SJCRH30 (cell line): ENCODE measurements around the gene TENT4B. TPM values are rescaled to one million over a fixed set of nuclear protein-coding genes. Genes with fewer than 3 reads are reported as not detected.

Source experiments
- DNase-seq, 2 experiments: peaks; one replicate each; pipeline ENCODE4 v3.0.0-alpha.2; 2015 to 2020
- H3K27ac ChIP-seq: fragments of 250-450 bp; sonication (Bioruptor Pico); 2 replicates; pipeline ENCODE4 v1.5.1; 2020; ENCODE audit warnings: mild to moderate bottlenecking, moderate library complexity
- H3K27me3 ChIP-seq: fragments of 250-450 bp; sonication (Bioruptor Pico); 2 replicates; pipeline ENCODE4 v1.5.1; 2020; ENCODE audit warnings: mild to moderate bottlenecking, moderate library complexity
- H3K36me3 ChIP-seq: fragments of 250-450 bp; sonication (Bioruptor Pico); 2 replicates; pipeline ENCODE4 v1.5.1; 2020; ENCODE audit warnings: mild to moderate bottlenecking, moderate library complexity
- H3K4me1 ChIP-seq: fragments of 250-450 bp; sonication (Bioruptor Pico); 2 replicates; pipeline ENCODE4 v1.5.1; 2020; ENCODE audit warnings: mild to moderate bottlenecking, moderate library complexity
- H3K4me3 ChIP-seq: fragments of 250-450 bp; sonication (Bioruptor Pico); 2 replicates; pipeline ENCODE4 v1.5.1; 2020; ENCODE audit warnings: mild to moderate bottlenecking, moderate library complexity
- H3K9me3 ChIP-seq: fragments of 250-450 bp; sonication (Bioruptor Pico); replicated peaks from 2 replicates; pipeline ENCODE4 v1.5.1; 2020; ENCODE audit warnings: mild to moderate bottlenecking, moderate library complexity
- total RNA-seq: library from RNA; depleted of rRNA; stranded (reverse); fragments of >200 nt; shearing (Covaris generic); gene quantifications from 2 replicates; pipeline ENCODE4 v1.2.3, GENCODE V29; 2014

TENT4B gene
- total RNA-seq, 1 experiment from 2014 or later: 12.4 TPM

GRCh38 chr16:50198802-50199403 lies 45.8 kb downstream of the TENT4B start:
- DNase-seq: no peak
- Histone ChIP-seq H3K4me3 (no peak overlapping the region), H3K9me3 (no peaks in the 10 kb centered on the region), H3K36me3 (no peaks in the 10 kb centered on the region), H3K27me3 (no peaks in the 10 kb centered on the region), H3K4me1 (peaks cover 19% of the 10 kb centered on the region), H3K27ac (no peak overlapping the region)

- H3K27ac ChIP-seq: no peak overlapping the region
- H3K36me3 ChIP-seq: no peaks in the 10 kb centered on the region
- H3K27me3 ChIP-seq: no peaks in the 10 kb centered on the region
- peaks cover 22% of the 10 kb centered on the region for H3K4me1 ChIP-seq
- DNase-seq: no peak
- H3K9me3 ChIP-seq: no peaks in the 10 kb centered on the region
- H3K4me3 ChIP-seq: no peak overlapping the region
These were observed 48.7 kb downstream of the TENT4B start for GRCh38 chr16:50201787-50202186.

DNA sequence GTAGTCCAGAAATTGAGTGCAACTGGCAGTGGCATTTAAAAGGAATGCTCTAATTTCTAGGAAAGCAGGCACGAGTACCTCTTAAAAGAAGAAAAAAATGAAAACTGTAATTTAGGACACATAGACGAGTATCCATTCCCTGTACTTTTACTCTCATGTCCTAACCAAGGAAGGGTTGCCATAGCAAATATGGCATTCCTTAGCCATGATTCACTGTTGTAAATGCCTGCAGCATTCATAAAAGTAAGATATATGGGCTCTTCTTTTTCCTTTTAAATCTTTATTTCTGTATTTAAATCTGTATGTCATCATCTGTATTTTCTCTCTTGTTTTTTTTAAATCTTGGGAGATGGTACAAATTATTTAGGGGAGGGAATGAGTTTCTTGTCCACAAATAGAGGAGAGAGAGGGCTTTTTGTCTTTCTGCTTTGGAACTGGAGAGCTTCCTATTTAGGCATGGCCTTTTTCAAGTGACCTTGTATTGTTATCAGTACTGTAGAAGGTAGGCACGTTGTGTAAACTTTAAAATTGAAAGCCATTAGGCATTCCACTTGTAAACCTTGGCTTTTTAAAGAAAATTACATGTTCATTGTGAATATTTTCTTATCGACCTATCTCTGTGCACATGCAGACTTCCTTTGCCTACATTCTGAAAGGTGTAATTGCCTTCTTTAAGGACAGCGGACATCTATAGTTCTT lies 50.0 kb downstream of the TENT4B start:
- H3K27ac ChIP-seq: peak overlapping the region; percentile 9
- H3K27me3 ChIP-seq: no peaks in the 10 kb centered on the region
- H3K4me3 ChIP-seq: no peak overlapping the region
- H3K36me3 ChIP-seq: no peaks in the 10 kb centered on the region
- DNase-seq: peak; percentile 15 to 52
- H3K9me3 ChIP-seq: no peaks in the 10 kb centered on the region
- peaks cover 24% of the 10 kb centered on the region for H3K4me1 ChIP-seq

DNA sequence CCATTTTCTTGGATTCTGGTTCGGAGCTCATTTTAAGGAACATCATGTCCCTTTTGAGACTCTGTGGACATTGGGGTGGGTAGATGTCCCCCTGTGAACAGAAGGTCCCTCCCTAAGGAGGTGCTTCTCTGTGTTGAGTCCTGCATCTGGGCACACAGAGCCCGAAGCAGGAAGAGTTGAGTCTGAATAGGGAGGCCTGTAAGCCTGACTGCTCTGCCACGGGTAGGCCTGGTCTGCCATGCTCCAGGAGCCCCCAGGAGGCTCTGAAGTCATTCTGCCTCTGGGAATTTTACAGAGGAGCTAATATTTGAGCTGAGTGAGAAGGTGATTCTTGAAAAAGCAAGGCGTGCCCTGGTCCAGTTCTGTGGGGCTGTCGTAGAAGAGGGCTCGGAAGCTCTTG lies 50.6 kb downstream of the TENT4B start:
- no peak overlapping the region for H3K4me3 ChIP-seq
- no peaks in the 10 kb centered on the region for H3K9me3 ChIP-seq
- no peak for DNase-seq
- no peaks in the 10 kb centered on the region for H3K36me3 ChIP-seq
- peaks cover 30% of the 10 kb centered on the region for H3K4me1 ChIP-seq
- H3K27ac ChIP-seq: no peak overlapping the region
- no peaks in the 10 kb centered on the region for H3K27me3 ChIP-seq

DNA sequence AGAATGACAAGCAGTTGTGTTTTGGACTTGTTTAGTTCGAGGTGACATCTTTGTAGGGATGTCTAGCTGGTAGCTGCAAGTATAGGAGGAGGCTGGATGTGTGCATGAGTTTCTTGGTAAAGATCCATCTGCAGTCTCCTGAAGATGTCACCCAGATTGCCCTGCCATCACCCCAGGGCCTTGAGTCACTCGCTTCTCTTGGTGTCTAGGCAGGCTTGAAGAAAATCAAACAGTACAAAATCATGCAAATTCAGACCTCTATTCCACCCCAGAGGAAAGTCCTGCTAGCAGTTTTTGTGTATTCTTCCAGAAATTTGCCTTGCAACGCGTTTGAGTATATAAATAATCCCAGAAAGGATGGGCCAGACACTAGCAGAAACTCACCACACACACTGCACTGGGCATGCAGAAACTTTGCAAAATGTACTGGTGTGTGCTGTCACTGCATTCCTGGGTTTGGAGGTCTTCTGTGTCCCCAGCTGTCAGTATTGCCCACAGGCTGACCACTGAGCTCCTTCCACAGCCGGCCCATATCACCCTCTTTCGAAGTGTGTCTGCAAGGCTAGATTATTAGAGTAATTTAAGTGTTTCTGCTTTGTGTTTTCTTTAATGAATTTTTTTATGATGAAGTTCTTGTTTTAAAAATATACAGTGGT lies 51.5 kb downstream of the TENT4B start:
- Histone ChIP-seq H3K4me1 (peaks cover 37% of the 10 kb centered on the region), H3K27ac (no peak overlapping the region), H3K27me3 (no peaks in the 10 kb centered on the region), H3K9me3 (no peaks in the 10 kb centered on the region), H3K4me3 (no peak overlapping the region), H3K36me3 (no peaks in the 10 kb centered on the region)
- peak; percentile 53 to 59 for DNase-seq

DNA sequence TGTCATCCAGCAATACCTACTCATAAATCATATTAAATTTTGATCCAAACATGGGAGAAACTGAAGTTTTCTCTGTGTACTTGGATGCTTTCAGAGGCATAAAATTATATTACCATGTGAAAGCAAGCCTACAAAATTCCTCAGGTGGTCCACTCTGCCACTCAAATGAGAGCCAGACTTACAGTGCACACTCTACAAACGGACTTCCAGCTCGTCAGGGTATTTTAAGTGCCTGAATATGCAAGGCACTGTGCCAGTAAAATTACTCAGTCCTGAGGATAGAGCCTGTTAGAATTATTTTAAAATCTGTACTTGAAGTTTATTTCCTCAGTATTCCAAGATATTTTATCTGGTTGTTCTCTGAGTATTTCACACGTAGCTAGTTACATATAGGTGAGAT lies 54.5 kb downstream of the TENT4B start:
- Histone ChIP-seq H3K4me1 (peaks cover 38% of the 10 kb centered on the region), H3K27me3 (no peaks in the 10 kb centered on the region), H3K9me3 (no peaks in the 10 kb centered on the region), H3K36me3 (peaks cover 2% of the 10 kb centered on the region; the same call in 1 of the 2 replicates), H3K4me3 (no peak overlapping the region), H3K27ac (no peak overlapping the region)
- DNase-seq: no peak

DNA sequence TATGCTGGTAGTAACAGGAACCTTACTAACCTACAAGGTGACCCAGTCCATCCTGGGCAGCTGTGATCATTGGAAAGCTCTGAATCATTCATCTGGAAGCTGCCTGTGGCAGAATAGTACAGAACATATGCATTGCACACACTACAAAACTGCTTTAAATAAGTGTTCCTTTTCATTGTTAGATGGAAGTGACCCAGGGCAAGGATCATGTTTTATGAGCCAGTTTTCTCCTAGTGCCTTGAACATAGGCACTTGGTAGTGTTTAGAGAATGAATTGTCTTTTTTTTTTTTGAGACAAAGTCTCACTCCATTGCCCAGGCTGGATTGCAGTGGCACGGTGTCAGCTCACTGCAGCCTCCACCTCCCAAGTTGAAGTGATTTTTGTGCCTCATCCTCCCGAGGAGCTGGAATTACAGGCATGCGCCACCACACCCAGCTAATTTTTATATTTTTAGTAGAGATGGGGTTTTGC lies 55.4 kb downstream of the TENT4B start:
- peak in 1 of 2 experiments; percentile 15 for DNase-seq
- peaks cover 31% of the 10 kb centered on the region for H3K4me1 ChIP-seq
- no peak overlapping the region for H3K27ac ChIP-seq

DNA sequence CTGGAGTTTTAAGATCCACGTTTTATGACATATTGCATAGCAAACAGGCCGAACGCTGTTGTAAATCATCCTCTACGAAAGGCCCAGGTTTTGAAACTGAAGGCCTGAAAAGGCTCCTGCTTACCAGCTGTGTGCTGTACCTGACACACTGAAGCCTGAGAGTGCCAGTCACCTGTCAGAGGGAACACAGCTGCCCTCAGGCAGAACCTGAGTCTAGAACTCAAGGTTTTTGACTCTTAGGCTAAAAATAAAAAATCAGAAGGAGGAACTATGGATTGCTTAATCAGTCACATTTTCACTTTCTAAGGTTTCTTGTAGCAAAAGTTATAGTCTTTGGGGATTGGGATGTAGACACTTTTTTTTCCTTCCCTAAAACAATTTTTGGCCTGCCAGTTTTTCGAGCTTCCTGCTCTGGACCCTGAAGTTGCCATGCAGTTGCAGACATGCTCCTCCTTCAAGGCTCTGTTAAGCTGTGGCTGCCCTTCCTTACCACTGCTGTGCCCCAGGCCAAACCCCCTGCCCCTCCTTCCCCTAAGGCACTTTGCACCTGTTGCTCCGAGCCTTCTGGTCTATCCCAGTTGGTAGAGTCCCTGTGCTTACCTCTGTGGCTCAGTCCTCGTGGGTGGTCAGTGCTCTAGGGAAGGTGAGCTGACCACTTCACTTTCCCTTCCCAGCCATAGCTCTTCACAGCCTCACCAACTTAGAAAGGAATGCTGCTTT lies 56.6 kb downstream of the TENT4B start:
- Histone ChIP-seq H3K27ac (no peak overlapping the region), H3K4me3 (no peak overlapping the region), H3K36me3 (peaks cover 2% of the 10 kb centered on the region), H3K27me3 (no peaks in the 10 kb centered on the region), H3K9me3 (no peaks in the 10 kb centered on the region), H3K4me1 (peaks cover 23% of the 10 kb centered on the region)
- DNase-seq: peak; percentile 61 to 70

More for the DNA sequence above, 55.4 kb downstream of the TENT4B start:
- Histone ChIP-seq H3K9me3 (no peaks in the 10 kb centered on the region), H3K4me3 (no peak overlapping the region), H3K36me3 (peaks cover 2% of the 10 kb centered on the region; the same call in 1 of the 2 replicates), H3K27me3 (no peaks in the 10 kb centered on the region)

DNA sequence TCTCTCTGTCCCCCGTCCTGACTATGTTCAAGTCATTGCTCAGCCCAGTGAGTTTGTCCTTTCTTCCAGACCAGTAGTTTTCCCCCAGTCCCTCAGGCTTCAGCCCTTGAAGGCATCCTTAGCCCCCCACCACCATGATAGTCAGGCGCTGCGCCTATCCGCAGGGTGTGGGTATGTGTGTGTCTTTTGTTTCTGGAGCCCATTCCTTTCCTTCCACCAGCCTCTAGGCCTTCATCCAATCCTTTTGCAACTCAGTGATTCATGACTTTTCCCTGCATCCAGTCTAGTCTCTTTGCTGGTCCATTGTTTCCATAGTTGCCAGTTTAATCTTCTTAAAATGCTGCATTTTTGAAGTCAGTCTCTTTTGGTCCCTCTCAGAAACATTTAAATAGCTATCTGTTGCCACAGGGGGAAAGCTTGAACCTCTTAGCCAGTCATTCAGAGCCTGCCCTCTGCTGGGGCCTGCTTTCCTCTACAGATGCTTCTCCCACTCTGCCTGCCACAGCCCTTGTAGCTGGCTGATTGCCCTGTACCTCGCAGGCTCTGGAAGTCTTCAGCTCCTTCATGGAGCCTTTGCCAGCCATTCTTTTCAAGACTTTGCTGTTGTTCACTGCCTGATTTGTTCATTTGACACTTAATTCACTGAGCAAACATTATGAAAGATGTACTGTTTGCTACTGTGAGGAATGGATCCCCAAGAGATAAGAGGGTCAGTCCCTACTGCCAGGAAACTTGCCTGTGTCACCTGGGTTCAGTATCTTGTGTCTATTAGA lies 57.3 kb downstream of the TENT4B start:
- no peak overlapping the region for H3K27ac ChIP-seq
- no peak overlapping the region for H3K4me3 ChIP-seq
- no peaks in the 10 kb centered on the region for H3K27me3 ChIP-seq
- H3K9me3 ChIP-seq: no peaks in the 10 kb centered on the region
- peak; percentile 70 to 82 for DNase-seq
- peaks cover 2% of the 10 kb centered on the region for H3K36me3 ChIP-seq
- H3K4me1 ChIP-seq: peaks cover 23% of the 10 kb centered on the region

DNA sequence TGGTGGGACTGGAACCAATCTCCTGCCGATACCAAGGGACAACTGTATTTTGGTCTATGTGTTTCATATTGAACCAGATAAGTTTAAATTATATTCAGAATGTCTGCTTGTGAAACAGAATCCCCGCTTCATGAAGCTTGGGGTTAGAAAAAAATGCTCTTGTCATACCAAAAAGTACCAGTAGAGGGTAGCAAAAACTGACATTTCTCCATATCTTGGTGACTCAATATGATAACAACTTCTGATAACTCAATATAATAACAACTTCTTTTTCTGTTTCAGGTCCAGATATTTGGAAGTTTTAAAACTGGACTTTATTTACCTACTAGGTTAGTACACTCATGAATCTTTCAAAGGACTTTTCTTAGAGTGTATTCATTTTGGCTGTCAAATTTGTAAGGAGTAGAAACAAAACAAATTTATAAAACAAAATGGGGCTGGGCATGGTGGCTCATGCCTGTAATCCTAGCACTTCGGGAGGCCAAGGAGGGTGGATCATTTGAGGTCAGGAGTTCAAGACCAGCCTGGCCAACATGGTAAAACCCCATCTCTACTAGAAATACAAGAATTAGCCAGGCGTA lies 60.9 kb downstream of the TENT4B start:
- no peak overlapping the region for H3K4me3 ChIP-seq
- peak in 1 of 2 experiments; percentile 79 for DNase-seq
- no peaks in the 10 kb centered on the region for H3K27me3 ChIP-seq
- H3K27ac ChIP-seq: no peak overlapping the region
- H3K9me3 ChIP-seq: no peaks in the 10 kb centered on the region
- H3K36me3 ChIP-seq: peaks cover 4% of the 10 kb centered on the region
- peaks cover 12% of the 10 kb centered on the region for H3K4me1 ChIP-seq

- H3K9me3 ChIP-seq: no peaks in the 10 kb centered on the region
- no peak overlapping the region for H3K27ac ChIP-seq
- no peaks in the 10 kb centered on the region for H3K4me1 ChIP-seq
- no peak overlapping the region for H3K4me3 ChIP-seq
- peaks cover 4% of the 10 kb centered on the region for H3K36me3 ChIP-seq
- H3K27me3 ChIP-seq: no peaks in the 10 kb centered on the region
- no peak for DNase-seq
These were observed 62.6 kb downstream of the TENT4B start for GRCh38 chr16:50215680-50216079.

GRCh38 chr16:50216231-50216630 lies 63.1 kb downstream of the TENT4B start:
- no peak for DNase-seq
- Histone ChIP-seq H3K27me3 (no peaks in the 10 kb centered on the region), H3K4me1 (no peaks in the 10 kb centered on the region), H3K27ac (no peak overlapping the region), H3K4me3 (no peak overlapping the region), H3K9me3 (no peaks in the 10 kb centered on the region), H3K36me3 (peaks cover 4% of the 10 kb centered on the region)

DNA sequence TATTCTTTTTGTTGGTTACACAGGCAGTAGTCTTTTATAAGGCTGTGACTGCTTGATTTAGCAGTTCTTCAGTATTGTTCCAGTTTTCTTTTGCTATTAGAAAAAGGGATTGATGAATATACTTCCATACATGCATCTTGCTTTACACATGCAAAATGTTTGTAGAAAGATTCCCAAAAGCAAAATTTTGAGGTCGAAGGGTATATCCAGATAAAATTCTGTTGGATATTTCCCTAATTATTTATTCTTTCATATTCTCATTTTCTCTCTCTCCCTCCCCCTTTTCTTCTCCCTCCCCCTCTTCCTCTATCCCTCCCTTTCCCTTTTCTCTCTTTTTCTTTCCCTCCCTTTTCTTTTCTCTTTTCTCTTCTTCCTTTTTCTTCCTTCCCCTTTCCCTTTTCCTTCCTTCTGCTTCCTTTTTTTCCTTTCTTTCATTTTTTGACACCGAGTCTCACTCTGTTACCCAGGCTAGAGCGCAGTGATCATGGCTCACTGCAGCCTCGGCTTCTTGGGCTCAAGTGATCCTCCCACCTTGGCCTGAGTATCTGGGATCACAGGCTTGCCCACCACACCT lies 66.4 kb downstream of the TENT4B start:
- Histone ChIP-seq H3K36me3 (peaks cover 2% of the 10 kb centered on the region; the same call in 1 of the 2 replicates), H3K4me3 (no peak overlapping the region), H3K4me1 (no peaks in the 10 kb centered on the region), H3K27me3 (no peaks in the 10 kb centered on the region), H3K9me3 (no peaks in the 10 kb centered on the region), H3K27ac (no peak overlapping the region)
- DNase-seq: no peak

DNA sequence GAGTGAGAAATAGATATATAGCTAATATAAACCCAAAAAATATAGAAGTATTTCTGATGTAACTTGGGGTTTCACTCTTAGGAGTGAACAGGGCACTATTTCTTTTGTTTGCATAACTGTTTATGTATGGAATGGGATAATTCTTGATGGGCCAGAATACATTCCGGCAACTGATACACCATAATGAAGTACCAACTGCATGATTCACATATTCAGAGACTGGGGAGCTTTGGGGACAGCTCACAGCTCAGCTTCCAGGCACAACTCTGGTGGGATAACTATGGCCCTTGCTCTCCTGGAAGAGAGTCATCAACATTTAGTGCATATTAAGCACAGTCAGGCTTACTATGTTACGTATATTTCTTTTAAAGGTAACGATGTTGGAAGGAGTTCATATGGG lies 71.2 kb downstream of the TENT4B start:
- Histone ChIP-seq H3K27me3 (no peaks in the 10 kb centered on the region), H3K9me3 (no peaks in the 10 kb centered on the region), H3K36me3 (peaks cover 17% of the 10 kb centered on the region), H3K4me3 (no peak overlapping the region), H3K27ac (no peak overlapping the region), H3K4me1 (no peaks in the 10 kb centered on the region)
- no peak for DNase-seq
